T-helper 1 cell treated with Interleukin-12 subunit alpha and Interleukin-12 subunit beta and Interleukin-4 antibody, amounts not matched to agents 30 ng/mL and 1 ng/mL, for 36 hours (primary cell): ENCODE results near the gene NR2C2AP. TPM values are rescaled to one million over a fixed set of nuclear protein-coding genes. Genes with fewer than 3 reads are reported as not detected.

Experiments
- intact Hi-C: fragments of 100-400 bp; cut with micrococcal nuclease; formaldehyde crosslinking; loops from one replicate; pipeline ENCODE4 v1.15.1; 2024
- total RNA-seq: library from RNA; stranded (reverse); gene quantifications from 2 replicates; pipeline ENCODE4 v1.2.3, GENCODE V29; 2022

NR2C2AP gene
- total RNA-seq, 1 donor from 2014 or later: 28.0 TPM

- intact Hi-C loops: no loop called here
Measured at GRCh38 chr19:19215792-19216191, 12.6 kb upstream of the NR2C2AP start.

- intact Hi-C loops: no loop called here
Measured at GRCh38 chr19:19214892-19215291, 11.7 kb upstream of the NR2C2AP start.

- intact Hi-C loops: no loop called here
Measured at GRCh38 chr19:19214159-19214490, 10.9 kb upstream of the NR2C2AP start.

GRCh38 chr19:19213426-19214158, 10.4 kb upstream of the NR2C2AP start:
- intact Hi-C loops: no loop called here

GRCh38 chr19:19212916-19213315, 9.7 kb upstream of the NR2C2AP start:
- intact Hi-C loops: no loop called here

GRCh38 chr19:19211499-19212420, 8.5 kb upstream of the NR2C2AP start, which contains the start of gene NCAN:
TSS of gene NCAN (plus strand) at chr19:19211958. CDS start at chr19:19216954, 4,996 bp downstream.
- intact Hi-C loops: no loop called here

- intact Hi-C loops: no loop called here
Measured at GRCh38 chr19:19209372-19209771, 6.2 kb upstream of the NR2C2AP start.

- intact Hi-C loops: no loop called here
Measured at GRCh38 chr19:19207637-19208572, 4.7 kb upstream of the NR2C2AP start.

- intact Hi-C loops: no loop called here
Measured at GRCh38 chr19:19206938-19207337, 3.7 kb upstream of the NR2C2AP start.

- intact Hi-C loops: no loop called here
Measured at GRCh38 chr19:19205416-19206410, 2.5 kb upstream of the NR2C2AP start.

- intact Hi-C loops: no loop called here
Measured at GRCh38 chr19:19204181-19204580, 967 bp upstream of the NR2C2AP start.

GRCh38 chr19:19202707-19203011, 555 bp downstream of the NR2C2AP start:
- intact Hi-C loops: loop anchor here (1.0 kb wide), 5 partner anchors 10 to 287 kb away; partner anchors contain the start of genes BORCS8, MAU2, RFXANK and SUGP1

- intact Hi-C loops: no loop called here
Measured at GRCh38 chr19:19201697-19202630, 1.2 kb downstream of the NR2C2AP start.

GRCh38 chr19:19193926-19194325, 9.3 kb downstream of the NR2C2AP start:
- intact Hi-C loops: loop anchor here (2.0 to 10.0 kb wide), 3 partner anchors 161 to 557 kb away; partner anchors contain the start of genes ARMC6, ATP13A1, KLHL26 and SUGP2

GRCh38 chr19:19192910-19193423, 10.2 kb downstream of the NR2C2AP start:
- intact Hi-C loops: loop anchor here (1.0 to 10.0 kb wide), 19 partner anchors 10 to 671 kb away; partner anchors contain the start of genes ARMC6, ATP13A1, COPE and DDX49

- intact Hi-C loops: loop anchor here (1.0 to 10.0 kb wide), 19 partner anchors 11 to 670 kb away; partner anchors contain the start of genes ARMC6, ATP13A1, COPE and DDX49
Measured at GRCh38 chr19:19192078-19192882, 10.9 kb downstream of the NR2C2AP start, which contains the start of the genes BORCS8 and RFXANK. TSS of gene BORCS8 (minus strand) at chr19:19192152. CDS start at chr19:19192117, 35 bp downstream. TSS of gene RFXANK (plus strand) at chr19:19192258. CDS start at chr19:19193947, 1,689 bp downstream.

- intact Hi-C loops: loop anchor here (1.0 to 10.0 kb wide), 19 partner anchors 12 to 669 kb away; partner anchors contain the start of genes ARMC6, ATP13A1, COPE and DDX49
Measured at GRCh38 chr19:19191768-19192077, 11.5 kb downstream of the NR2C2AP start.
